HepG2 (cell line): Measurements from ENCODE around the gene NCKAP5L. TPM values are rescaled to one million over a fixed set of nuclear protein-coding genes. Genes with fewer than 3 reads are reported as not detected.

Experiments
- ATF1 ChIP-seq: IDR thresholded peaks from 2 replicates; pipeline ENCODE4 v1.6.1; 2016; ENCODE audit warnings: mild to moderate bottlenecking, control low read depth
- ATM ChIP-seq: fragments of 450-650 bp; IDR thresholded peaks from 2 replicates; pipeline ENCODE4 v1.7.1; 2017; ENCODE audit warnings: mild to moderate bottlenecking, borderline replicate concordance
- BRCA1 ChIP-seq: sonication (generic); formaldehyde crosslinking; IDR thresholded peaks from 2 replicates; pipeline ENCODE4 v1.4.0; 2020; ENCODE audit warnings: missing genetic modification reagents
- CBX5 ChIP-seq: sonication (generic); formaldehyde crosslinking; IDR thresholded peaks from 2 replicates; pipeline ENCODE4 v1.4.0; 2020; ENCODE audit warnings: missing genetic modification reagents, borderline replicate concordance
- FOXC1 ChIP-seq: sonication (generic); formaldehyde crosslinking; IDR thresholded peaks from 2 replicates; pipeline ENCODE4 v1.8.0; 2022; ENCODE audit warnings: mild to moderate bottlenecking, missing genetic modification reagents, borderline replicate concordance
- GABPB1 ChIP-seq: IDR thresholded peaks from 2 replicates; pipeline ENCODE4 v1.6.1; 2016; ENCODE audit warnings: mild to moderate bottlenecking, missing genetic modification reagents, moderate library complexity, missing compliant biosample characterization
- GZF1 ChIP-seq: sonication (generic); formaldehyde crosslinking; IDR thresholded peaks from 2 replicates; pipeline ENCODE4 v1.5.1; 2020; ENCODE audit warnings: mild to moderate bottlenecking, missing genetic modification reagents
- LCORL ChIP-seq, 2 experiments: fragments of 450-650 bp in 1 of 2; sonication (generic) in 1 of 2; formaldehyde crosslinking in 1 of 2; IDR thresholded peaks; 2 replicates each; pipeline versions ENCODE4 v1.5.0 to v1.6.1; 2017 to 2020; ENCODE audit warnings: antibody characterized with exemption in 1 of 2, missing genetic modification reagents in 1 of 2
- NFE2L2 ChIP-seq: fragments of 150-350 bp; IDR thresholded peaks from 2 replicates; pipeline ENCODE4 v1.6.1; 2014; ENCODE audit warnings: low read length
- PAWR ChIP-seq: sonication (generic); formaldehyde crosslinking; IDR thresholded peaks from 2 replicates; pipeline ENCODE4 v1.4.0; 2020; ENCODE audit warnings: missing genetic modification reagents, mild to moderate bottlenecking, borderline replicate concordance
- POLR2AphosphoS5 ChIP-seq: IDR thresholded peaks from 2 replicates; pipeline ENCODE4 v1.6.1; 2012; ENCODE audit warnings: low read depth, low read length
- PPARG ChIP-seq: conservative IDR thresholded peaks from 2 replicates; pipeline ENCODE4 v1.6.1; 2016; ENCODE audit warnings: missing biosample characterization, missing genetic modification reagents
- RELA ChIP-seq: sonication (generic); formaldehyde crosslinking; IDR thresholded peaks from 2 replicates; pipeline ENCODE4 v1.4.0; 2020; ENCODE audit warnings: missing genetic modification reagents
- SRY ChIP-seq: sonication (generic); formaldehyde crosslinking; IDR thresholded peaks from 2 replicates; pipeline ENCODE4 v1.8.0; 2022; ENCODE audit warnings: mild to moderate bottlenecking, missing genetic modification reagents
- ZBTB1 ChIP-seq: sonication (generic); formaldehyde crosslinking; IDR thresholded peaks from 2 replicates; pipeline ENCODE4 v1.4.0; 2020; ENCODE audit warnings: missing genetic modification reagents, borderline replicate concordance
- ZBTB7B ChIP-seq: sonication (generic); formaldehyde crosslinking; IDR thresholded peaks from 2 replicates; pipeline ENCODE4 v1.4.0; 2020; ENCODE audit warnings: missing genetic modification reagents
- ZNF33B ChIP-seq: sonication (generic); formaldehyde crosslinking; IDR thresholded peaks from 2 replicates; pipeline ENCODE4 v1.5.1; 2020; ENCODE audit warnings: mild to moderate bottlenecking, missing genetic modification reagents
- ZNF629 ChIP-seq: sonication (generic); formaldehyde crosslinking; conservative IDR thresholded peaks from 2 replicates; pipeline ENCODE4 v1.5.0; 2020; ENCODE audit warnings: missing genetic modification reagents
- ZNF776 ChIP-seq: sonication (generic); formaldehyde crosslinking; IDR thresholded peaks from 2 replicates; pipeline ENCODE4 v1.4.0; 2020; ENCODE audit warnings: mild to moderate bottlenecking, missing genetic modification reagents
- ZNF850 ChIP-seq: sonication (generic); formaldehyde crosslinking; conservative IDR thresholded peaks from 2 replicates; pipeline ENCODE4 v1.9.0; 2021; ENCODE audit warnings: mild to moderate bottlenecking, missing genetic modification reagents
- polyA plus RNA-seq, 8 experiments: library from polyadenylated mRNA; depleted of rRNA in 3 of 8; stranded (reverse) in 7 of 8; unstranded in 1 of 8; fragments of >200 nt; fragmentation: Illumina TruSeq in 4 of 8; extraction: Trizol in 4 of 8; gene quantifications; 2 replicates each; pipeline versions ENCODE4 v1.2.1 to v1.2.3, GENCODE V29; 2011 to 2016; ENCODE audit warnings: low read depth in 4 of 8, missing spikeins in 1 of 8, mixed read lengths in 1 of 8; ENCODE audit not compliant: insufficient read depth in 1 of 8
- total RNA-seq, 5 experiments: library from RNA; depleted of rRNA; stranded (reverse); fragments of >200 nt; fragmentation: Illumina TruSeq; extraction: Trizol; gene quantifications; 2 replicates each; pipeline ENCODE4 v1.2.3, GENCODE V29; 2016; ENCODE audit warnings: low read depth in 1 of 5
- TF ChIP-seq, protein P1 (sequence below): IDR thresholded peaks from 2 replicates; pipeline ENCODE4 v1.6.1; 2016; ENCODE audit warnings: mild to moderate bottlenecking
- TF ChIP-seq, protein P2 (sequence below), 2 experiments: fragments of 450-650 bp in 1 of 2; sonication (generic) in 1 of 2; formaldehyde crosslinking; IDR thresholded peaks; 2 replicates each; pipeline versions ENCODE4 v1.5.0 to v1.8.0; 2020 to 2022; ENCODE audit warnings: mild to moderate bottlenecking in 1 of 2, missing genetic modification reagents in 1 of 2
- TF ChIP-seq, protein P3 (sequence below): sonication (generic); formaldehyde crosslinking; IDR thresholded peaks from 2 replicates; pipeline ENCODE4 v1.5.0; 2020; ENCODE audit warnings: mild to moderate bottlenecking, missing genetic modification reagents, borderline replicate concordance
- TF ChIP-seq, protein P4 (sequence below), 2 experiments: sonication (generic) in 1 of 2; formaldehyde crosslinking in 1 of 2; IDR thresholded peaks; 2 replicates each; pipeline versions ENCODE4 v1.4.0 to v1.6.1; 2018 to 2020; ENCODE audit warnings: missing genetic modification reagents in 2 of 2, borderline replicate concordance in 1 of 2, low read depth in 1 of 2, mild to moderate bottlenecking in 1 of 2, missing biosample characterization in 1 of 2

NCKAP5L gene
- total and polyA plus RNA-seq, 2 of the 13 experiments (the other 11 are each of a cell fraction or from before 2014, with no cell fraction given), result 4.1 to 9.0 TPM

- TF ChIP-seq, protein P1, sequence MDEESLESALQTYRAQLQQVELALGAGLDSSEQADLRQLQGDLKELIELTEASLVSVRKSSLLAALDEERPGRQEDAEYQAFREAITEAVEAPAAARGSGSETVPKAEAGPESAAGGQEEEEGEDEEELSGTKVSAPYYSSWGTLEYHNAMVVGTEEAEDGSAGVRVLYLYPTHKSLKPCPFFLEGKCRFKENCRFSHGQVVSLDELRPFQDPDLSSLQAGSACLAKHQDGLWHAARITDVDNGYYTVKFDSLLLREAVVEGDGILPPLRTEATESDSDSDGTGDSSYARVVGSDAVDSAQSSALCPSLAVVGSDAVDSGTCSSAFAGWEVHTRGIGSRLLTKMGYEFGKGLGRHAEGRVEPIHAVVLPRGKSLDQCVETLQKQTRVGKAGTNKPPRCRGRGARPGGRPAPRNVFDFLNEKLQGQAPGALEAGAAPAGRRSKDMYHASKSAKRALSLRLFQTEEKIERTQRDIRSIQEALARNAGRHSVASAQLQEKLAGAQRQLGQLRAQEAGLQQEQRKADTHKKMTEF (CRISPR knock-in tag), result peak; percentile 45; the same call in 1 of the 2 replicates
- TF ChIP-seq SRY (no peak), ZBTB7B (CRISPR knock-in tag) (no peak), PPARG (CRISPR knock-in tag) (no peak), FOXC1 (CRISPR knock-in tag) (0 out of 2 replicates have a peak, but pooled peaks have one; percentile 39), PAWR (no peak), CBX5 (0 out of 2 replicates have a peak, but pooled peaks have one; percentile 33), ZBTB1 (CRISPR knock-in tag) (no peak), BRCA1 (CRISPR knock-in tag) (no peak), ZNF850 (CRISPR knock-in tag) (no peak), GABPB1 (CRISPR knock-in tag) (peak; percentile 30; the same call in 1 of the 2 replicates), NFE2L2 (no peak), RELA (CRISPR knock-in tag) (no peak), LCORL (IDR thresholded peaks at IDR 0.05) (no peak), LCORL (CRISPR knock-in tag; IDR thresholded peaks at IDR 0.05) (peak; percentile 52; the same call in 1 of the 2 replicates), GZF1 (no peak), ATM (no peak), ZNF33B (CRISPR knock-in tag) (no peak), POLR2AphosphoS5 (no peak), ATF1 (CRISPR knock-in tag) (no peak), ZNF629 (no peak), ZNF776 (CRISPR knock-in tag) (no peak)
- TF ChIP-seq, protein P2, sequence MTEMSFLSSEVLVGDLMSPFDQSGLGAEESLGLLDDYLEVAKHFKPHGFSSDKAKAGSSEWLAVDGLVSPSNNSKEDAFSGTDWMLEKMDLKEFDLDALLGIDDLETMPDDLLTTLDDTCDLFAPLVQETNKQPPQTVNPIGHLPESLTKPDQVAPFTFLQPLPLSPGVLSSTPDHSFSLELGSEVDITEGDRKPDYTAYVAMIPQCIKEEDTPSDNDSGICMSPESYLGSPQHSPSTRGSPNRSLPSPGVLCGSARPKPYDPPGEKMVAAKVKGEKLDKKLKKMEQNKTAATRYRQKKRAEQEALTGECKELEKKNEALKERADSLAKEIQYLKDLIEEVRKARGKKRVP (CRISPR knock-in tag; IDR thresholded peaks at IDR 0.05), result peak in 1 of 2 experiments; percentile 85; a peak in 2 of 4 replicates
- TF ChIP-seq, protein P3, sequence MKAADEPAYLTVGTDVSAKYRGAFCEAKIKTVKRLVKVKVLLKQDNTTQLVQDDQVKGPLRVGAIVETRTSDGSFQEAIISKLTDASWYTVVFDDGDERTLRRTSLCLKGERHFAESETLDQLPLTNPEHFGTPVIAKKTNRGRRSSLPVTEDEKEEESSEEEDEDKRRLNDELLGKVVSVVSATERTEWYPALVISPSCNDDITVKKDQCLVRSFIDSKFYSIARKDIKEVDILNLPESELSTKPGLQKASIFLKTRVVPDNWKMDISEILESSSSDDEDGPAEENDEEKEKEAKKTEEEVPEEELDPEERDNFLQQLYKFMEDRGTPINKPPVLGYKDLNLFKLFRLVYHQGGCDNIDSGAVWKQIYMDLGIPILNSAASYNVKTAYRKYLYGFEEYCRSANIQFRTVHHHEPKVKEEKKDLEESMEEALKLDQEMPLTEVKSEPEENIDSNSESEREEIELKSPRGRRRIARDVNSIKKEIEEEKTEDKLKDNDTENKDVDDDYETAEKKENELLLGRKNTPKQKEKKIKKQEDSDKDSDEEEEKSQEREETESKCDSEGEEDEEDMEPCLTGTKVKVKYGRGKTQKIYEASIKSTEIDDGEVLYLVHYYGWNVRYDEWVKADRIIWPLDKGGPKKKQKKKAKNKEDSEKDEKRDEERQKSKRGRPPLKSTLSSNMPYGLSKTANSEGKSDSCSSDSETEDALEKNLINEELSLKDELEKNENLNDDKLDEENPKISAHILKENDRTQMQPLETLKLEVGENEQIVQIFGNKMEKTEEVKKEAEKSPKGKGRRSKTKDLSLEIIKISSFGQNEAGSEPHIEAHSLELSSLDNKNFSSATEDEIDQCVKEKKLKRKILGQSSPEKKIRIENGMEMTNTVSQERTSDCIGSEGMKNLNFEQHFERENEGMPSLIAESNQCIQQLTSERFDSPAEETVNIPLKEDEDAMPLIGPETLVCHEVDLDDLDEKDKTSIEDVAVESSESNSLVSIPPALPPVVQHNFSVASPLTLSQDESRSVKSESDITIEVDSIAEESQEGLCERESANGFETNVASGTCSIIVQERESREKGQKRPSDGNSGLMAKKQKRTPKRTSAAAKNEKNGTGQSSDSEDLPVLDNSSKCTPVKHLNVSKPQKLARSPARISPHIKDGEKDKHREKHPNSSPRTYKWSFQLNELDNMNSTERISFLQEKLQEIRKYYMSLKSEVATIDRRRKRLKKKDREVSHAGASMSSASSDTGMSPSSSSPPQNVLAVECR (CRISPR knock-in tag), result peak; percentile 17; the same call in 1 of the 2 replicates
- TF ChIP-seq, protein P4, sequence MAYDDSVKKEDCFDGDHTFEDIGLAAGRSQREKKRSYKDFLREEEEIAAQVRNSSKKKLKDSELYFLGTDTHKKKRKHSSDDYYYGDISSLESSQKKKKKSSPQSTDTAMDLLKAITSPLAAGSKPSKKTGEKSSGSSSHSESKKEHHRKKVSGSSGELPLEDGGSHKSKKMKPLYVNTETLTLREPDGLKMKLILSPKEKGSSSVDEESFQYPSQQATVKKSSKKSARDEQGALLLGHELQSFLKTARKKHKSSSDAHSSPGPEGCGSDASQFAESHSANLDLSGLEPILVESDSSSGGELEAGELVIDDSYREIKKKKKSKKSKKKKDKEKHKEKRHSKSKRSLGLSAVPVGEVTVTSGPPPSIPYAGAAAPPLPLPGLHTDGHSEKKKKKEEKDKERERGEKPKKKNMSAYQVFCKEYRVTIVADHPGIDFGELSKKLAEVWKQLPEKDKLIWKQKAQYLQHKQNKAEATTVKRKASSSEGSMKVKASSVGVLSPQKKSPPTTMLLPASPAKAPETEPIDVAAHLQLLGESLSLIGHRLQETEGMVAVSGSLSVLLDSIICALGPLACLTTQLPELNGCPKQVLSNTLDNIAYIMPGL (CRISPR knock-in tag; IDR thresholded peaks at IDR 0.05; ENCODE audit: borderline replicate concordance in 1 of 2, low read depth in 1 of 2), result peak in 1 of 2 experiments; percentile 77; a peak in 2 of 4 replicates
Measured at GRCh38 chr12:49776413-49776812, 51.8 kb downstream of the NCKAP5L start (continued).
